ENCODE data around the gene IL17A. TPM values are rescaled to one million over a fixed set of nuclear protein-coding genes. Genes with fewer than 3 reads are reported as not detected.

IL17A gene
- not detected for total RNA-seq

DNA sequence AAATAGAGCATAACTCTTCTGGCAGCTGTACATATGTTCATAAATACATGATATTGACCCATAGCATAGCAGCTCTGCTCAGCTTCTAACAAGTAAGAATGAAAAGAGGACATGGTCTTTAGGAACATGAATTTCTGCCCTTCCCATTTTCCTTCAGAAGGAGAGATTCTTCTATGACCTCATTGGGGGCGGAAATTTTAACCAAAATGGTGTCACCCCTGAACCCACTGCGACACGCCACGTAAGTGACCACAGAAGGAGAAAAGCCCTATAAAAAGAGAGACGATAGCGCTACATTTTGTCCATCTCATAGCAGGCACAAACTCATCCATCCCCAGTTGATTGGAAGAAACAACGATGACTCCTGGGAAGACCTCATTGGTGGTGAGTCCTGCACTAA, at the start of gene IL17A:
Gene IL17A, plus strand, starts transcription at position 301 of the 400 bp plus-strand sequence. Its CDS starts 57 bp downstream, at position 358.
- H3K9me3 ChIP-seq: no peaks in the 10 kb centered on the region

GRCh38 chr6:52136934-52137467, 49.2 kb upstream of the IL17A start:
- TF ChIP-seq POLR2A (IDR thresholded peaks at IDR 0.05): no peak
- TF ChIP-seq, protein P1, sequence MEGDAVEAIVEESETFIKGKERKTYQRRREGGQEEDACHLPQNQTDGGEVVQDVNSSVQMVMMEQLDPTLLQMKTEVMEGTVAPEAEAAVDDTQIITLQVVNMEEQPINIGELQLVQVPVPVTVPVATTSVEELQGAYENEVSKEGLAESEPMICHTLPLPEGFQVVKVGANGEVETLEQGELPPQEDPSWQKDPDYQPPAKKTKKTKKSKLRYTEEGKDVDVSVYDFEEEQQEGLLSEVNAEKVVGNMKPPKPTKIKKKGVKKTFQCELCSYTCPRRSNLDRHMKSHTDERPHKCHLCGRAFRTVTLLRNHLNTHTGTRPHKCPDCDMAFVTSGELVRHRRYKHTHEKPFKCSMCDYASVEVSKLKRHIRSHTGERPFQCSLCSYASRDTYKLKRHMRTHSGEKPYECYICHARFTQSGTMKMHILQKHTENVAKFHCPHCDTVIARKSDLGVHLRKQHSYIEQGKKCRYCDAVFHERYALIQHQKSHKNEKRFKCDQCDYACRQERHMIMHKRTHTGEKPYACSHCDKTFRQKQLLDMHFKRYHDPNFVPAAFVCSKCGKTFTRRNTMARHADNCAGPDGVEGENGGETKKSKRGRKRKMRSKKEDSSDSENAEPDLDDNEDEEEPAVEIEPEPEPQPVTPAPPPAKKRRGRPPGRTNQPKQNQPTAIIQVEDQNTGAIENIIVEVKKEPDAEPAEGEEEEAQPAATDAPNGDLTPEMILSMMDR (IDR thresholded peaks at IDR 0.05): no peak
- H3K27me3 ChIP-seq: no peaks in the 10 kb centered on the region
- DNase-seq: no peak
- no peak overlapping the region for H3K4me3 ChIP-seq (replicated peaks in 1 of 3)
- 75 to 79% methylated on average over 12 of the region's 12 CpGs for WGBS, 2 donors
- H3K9me3 ChIP-seq: no peaks in the 10 kb centered on the region
- no peak overlapping the region for H3K27ac ChIP-seq
- intact Hi-C loops (cut with DNase I): no loop called here
- H3K36me3 ChIP-seq: no peaks in the 10 kb centered on the region
- peaks cover 6 to 12% of the 10 kb centered on the region in 2 donors for H3K4me1 ChIP-seq

More for the DNA sequence above, at the start of gene IL17A:
- TF ChIP-seq POLR2A (IDR thresholded peaks at IDR 0.05): no peak
- TF ChIP-seq, protein P1 (IDR thresholded peaks at IDR 0.05): no peak
- Histone ChIP-seq H3K4me3 (replicated peaks in 1 of 3) (no peak within 1 kb of the TSS), H3K27me3 (no peaks in the 10 kb centered on the region), H3K27ac (no peak within 1 kb of the TSS), H3K36me3 (no peaks in the 10 kb centered on the region), H3K4me1 (no peaks in the 10 kb centered on the region)
- WGBS, 2 donors: 92 to 97% methylated on average over 7 of the region's 7 CpGs
- DNase-seq: no peak
- intact Hi-C loops (cut with DNase I): no loop called here

- Histone ChIP-seq H3K36me3 (no peaks in the 10 kb centered on the region), H3K9me3 (no peaks in the 10 kb centered on the region), H3K4me1 (peaks cover 6 to 12% of the 10 kb centered on the region in 2 donors), H3K27ac (no peak overlapping the region), H3K4me3 (replicated peaks in 1 of 3) (no peak overlapping the region), H3K27me3 (no peaks in the 10 kb centered on the region)
- DNase-seq: no peak
- TF ChIP-seq, protein P1 (IDR thresholded peaks at IDR 0.05): no peak
- no peak for TF ChIP-seq POLR2A (IDR thresholded peaks at IDR 0.05)
- 86 to 91% methylated on average over 4 of the region's 4 CpGs for WGBS, 2 donors
- intact Hi-C loops (cut with DNase I): no loop called here
These were observed 47.9 kb upstream of the IL17A start for GRCh38 chr6:52138284-52138683.

GRCh38 chr6:52139985-52140680, 46.0 kb upstream of the IL17A start:
- Histone ChIP-seq H3K36me3 (no peaks in the 10 kb centered on the region), H3K9me3 (no peaks in the 10 kb centered on the region), H3K4me3 (replicated peaks in 1 of 3) (no peak overlapping the region), H3K27me3 (no peaks in the 10 kb centered on the region), H3K4me1 (peaks cover 6 to 12% of the 10 kb centered on the region in 2 donors), H3K27ac (peak overlapping the region in 2 of 3 donors; percentile 10 to 21)
- 7 to 23% methylated on average over 3 of the region's 3 CpGs for WGBS, 2 donors
- TF ChIP-seq, protein P1 (IDR thresholded peaks at IDR 0.05): no peak
- TF ChIP-seq POLR2A (IDR thresholded peaks at IDR 0.05): no peak
- intact Hi-C loops (cut with DNase I): no loop called here
- DNase-seq: peak; percentile 70 to 73

DNA sequence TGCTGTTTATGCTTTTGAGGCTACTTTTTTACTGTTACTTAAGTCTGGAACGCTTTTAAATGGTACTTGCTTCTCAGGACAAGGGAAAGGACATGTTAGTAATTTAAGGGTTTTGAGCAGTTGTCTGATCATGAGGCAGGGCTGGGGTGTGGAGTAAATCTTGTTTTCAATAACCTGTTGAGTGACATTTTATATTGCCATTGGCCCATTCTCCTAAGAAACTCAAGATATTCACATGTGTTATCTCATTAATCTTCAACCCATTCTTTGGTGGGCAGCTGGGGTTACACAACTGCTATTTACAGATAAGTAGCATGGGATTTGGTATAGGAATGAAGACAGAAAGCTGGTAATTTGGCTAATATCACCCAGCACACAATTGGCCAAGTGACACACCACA, 44.6 kb upstream of the IL17A start:
- Histone ChIP-seq H3K4me1 (peaks cover 6 to 12% of the 10 kb centered on the region in 2 donors), H3K36me3 (no peaks in the 10 kb centered on the region), H3K9me3 (no peaks in the 10 kb centered on the region), H3K27me3 (no peaks in the 10 kb centered on the region), H3K27ac (no peak overlapping the region), H3K4me3 (replicated peaks in 1 of 3) (no peak overlapping the region)
- WGBS, 2 donors: 82 to 85% methylated on average over 1 of the region's 1 CpG
- no peak for DNase-seq
- intact Hi-C loops (cut with DNase I): no loop called here
- TF ChIP-seq POLR2A (IDR thresholded peaks at IDR 0.05): no peak

Data from thyroid gland (tissue), 4 donors.